Mucosa of gallbladder (tissue), 1 donor: ENCODE results near the gene KRT85. TPM values are rescaled to one million over a fixed set of nuclear protein-coding genes. Genes with fewer than 3 reads are reported as not detected.

Experiments used
- DNase-seq: peaks from one replicate; pipeline ENCODE4 v3.0.0-alpha.2; 2020; ENCODE audit warnings: low spot score
- total RNA-seq: library from RNA; stranded (reverse); gene quantifications from one replicate; pipeline ENCODE4 v1.2.1, GENCODE V29; 2021
- donor health status: DM: no; HTN: no; CAD: no.

KRT85 gene
- total RNA-seq, 1 donor from 2014 or later, result not detected

DNA sequence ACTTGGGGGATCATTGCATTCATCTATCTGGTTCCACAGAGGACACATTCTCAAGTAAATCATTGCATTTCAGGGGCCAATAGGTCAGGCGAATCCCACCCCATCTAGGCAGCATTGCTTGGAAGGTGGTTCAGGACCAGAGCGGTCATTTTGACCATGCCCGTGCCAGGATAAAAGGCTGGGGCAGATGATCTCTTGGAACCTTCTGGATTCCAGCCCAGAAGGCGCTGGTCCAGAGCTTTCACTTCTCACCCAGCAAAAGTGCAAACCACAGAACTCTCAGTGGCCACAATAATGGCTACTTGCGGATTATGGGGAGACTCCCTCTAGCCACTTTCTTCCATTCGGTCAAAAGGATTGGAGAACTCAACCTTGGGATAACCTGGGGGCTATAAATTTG, 595 bp upstream of the KRT85 start:
- no peak for DNase-seq

DNA sequence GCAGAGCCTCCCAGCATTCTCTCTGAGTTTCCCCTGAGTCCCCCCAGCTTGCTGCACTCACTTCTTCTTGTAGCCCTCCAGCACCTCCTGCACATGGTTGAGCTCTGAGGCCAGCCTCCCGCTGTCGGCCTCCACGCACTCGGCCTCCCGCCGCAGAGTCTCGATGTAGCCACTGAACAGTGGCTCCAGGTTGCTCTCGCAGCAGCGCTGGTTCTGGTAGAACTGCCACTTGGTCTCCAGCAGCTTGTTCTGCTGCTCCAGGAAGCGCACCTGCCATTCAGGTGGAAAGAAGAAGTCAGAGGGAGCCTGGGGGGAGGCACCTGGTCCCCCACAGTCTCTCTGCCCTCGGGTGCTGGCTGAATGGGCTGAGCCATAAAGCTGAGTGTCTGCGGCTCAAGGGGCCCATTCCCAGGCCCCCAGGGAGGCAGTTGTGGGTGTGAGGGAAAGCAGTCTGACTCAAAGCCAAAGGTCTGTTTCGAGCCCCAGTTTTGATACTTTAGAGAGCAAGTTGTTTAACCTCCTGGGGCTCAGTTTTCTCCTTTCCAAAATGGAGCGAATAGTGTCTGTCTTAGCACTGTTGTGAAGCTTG, 2.3 kb downstream of the KRT85 start:
- no peak for DNase-seq

GRCh38 chr12:52364061-52364460, 3.2 kb downstream of the KRT85 start:
- no peak for DNase-seq

DNA sequence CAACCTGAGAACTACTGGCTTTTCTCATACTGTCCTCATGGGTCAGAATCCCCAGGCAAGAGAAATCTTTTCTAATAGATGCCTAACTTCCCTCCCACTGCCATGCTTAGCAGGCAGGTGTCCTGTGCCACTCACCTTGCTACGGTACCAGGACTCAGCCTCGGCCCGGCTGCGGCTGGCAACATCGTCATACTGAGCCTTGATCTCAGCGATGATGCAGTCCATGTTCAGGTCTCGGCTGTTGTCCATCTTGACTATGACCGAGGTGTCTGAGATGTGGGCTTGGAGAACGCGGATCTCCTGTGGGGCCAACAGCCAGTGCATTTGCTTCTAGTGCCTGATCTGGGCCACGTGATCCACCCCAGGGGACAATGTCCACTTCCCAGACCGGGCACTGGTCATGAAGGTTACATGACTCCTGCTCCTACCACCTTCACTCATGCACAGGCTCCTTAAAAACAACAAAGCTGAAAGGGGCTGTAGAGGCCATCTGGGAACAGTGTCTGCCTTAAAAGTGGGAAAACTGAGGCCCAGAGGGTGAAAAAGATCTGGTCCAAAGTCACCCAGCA, 4.1 kb downstream of the KRT85 start:
- DNase-seq, result no peak

DNA sequence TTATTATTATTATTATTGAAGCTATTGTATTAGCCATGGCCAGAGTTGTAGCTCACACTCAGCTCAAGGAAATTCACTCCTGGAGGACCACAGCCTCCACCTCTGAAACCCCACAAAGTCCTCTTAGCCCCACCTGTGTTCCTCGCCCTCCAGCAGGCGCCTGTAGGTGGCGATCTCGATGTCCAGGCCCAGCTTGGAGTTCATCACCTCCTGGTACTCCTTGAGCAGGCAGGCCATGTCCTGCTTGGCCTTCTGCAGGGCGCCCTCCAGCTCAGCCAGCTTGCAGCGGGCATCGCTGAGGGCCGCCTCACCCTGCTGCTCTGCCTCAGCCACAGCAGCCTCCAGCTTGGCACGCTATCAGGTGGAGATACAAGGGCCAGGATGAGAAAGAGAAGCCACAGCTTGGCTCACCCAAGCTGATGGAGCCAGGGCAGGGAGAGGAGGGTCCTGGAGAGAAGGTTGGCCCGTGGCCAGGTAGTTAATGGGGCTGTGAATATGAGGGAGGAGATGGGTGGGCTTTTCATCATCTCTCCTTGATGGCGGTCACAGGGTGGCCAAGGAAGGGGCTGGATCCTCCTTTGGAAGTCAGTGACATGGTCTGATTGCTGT, 5.1 kb downstream of the KRT85 start:
- no peak for DNase-seq

DNA sequence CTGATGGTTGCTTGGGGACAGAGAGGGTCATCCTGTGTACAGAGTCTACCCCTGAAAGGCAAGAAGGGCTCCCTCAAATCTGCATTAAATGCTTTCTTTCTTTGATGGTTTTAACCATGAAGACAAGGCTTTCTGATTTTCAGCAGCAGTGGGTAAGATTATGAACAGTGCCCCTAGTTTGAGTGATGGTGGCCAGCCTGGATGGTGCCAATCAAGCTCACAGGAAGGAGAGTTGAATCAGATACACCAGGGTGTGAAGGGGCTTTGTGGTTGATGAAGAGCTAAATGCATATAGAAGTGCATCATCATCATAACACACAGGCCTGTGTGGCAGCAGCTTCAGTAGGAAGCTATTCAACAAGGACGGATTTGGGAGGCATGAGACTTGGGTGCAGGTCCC, 5.7 kb downstream of the KRT85 start:
- DNase-seq, result no peak

GRCh38 chr12:52360663-52361271, 6.5 kb downstream of the KRT85 start:
- peak; percentile 28 for DNase-seq

DNA sequence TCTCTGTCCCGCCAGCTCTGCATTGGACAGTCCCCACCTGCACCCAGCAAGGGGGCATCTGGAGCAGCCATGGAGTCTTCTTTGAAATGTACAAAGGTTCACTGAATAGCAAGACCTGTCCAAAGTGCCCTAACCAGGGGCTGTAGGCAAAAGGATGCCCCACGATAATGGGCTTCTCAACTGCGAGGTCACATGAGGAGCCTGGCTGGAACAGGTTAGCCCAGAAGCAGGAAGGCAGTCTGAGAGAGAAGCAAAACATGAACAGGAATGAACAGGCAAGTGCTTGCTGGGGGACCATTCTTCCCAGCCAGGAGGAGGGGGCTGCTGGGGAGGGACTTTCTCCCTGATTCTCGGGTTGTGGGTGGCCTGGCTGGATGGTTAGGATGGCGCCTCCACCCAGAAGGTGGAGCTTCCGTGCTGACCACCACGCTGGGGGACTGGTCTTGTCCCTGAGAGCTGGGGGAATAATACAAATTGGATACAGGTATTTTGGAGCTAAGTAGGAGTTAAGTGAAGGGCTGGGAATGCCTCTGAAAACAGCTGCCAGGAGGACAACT, 7.1 kb downstream of the KRT85 start:
- no peak for DNase-seq

- no peak for DNase-seq
These were observed 7.6 kb downstream of the KRT85 start for GRCh38 chr12:52359621-52360061.

DNA sequence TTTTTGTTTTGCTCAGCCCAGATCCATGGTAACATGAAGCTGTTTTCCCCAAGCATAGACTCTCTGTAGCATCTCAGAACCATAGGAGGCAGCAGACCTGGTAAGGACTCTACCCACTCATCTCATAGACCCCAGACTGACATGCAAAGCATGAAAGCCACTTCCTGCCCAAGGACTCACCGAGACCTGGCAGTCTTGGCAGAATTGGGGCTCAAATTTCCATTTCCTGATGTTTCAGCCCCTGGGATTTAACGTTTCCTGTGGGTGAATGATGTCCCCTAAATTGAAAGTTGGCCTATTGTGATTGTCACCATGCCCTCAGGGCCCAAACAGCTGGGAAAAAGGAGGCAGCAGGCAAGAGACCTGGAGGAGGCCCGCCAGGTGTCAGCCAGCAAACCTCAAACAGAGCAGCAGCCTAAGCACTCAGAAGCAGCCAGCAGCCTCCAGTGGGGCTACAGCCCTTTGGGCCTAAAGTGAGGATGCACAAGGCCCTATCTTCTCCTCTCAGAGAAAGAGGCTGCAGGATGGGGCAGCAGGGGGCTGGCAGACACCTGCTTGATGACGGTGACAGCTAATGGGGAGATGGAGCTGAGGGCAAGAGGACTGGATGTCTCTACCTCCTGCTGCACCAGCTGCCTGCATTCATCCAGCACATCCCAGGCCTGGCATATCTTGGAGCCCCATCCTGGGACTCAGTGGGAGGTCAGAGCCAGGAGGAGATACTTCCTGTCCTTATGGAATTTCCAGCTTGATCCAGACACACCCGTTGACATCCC, 8.5 kb downstream of the KRT85 start:
- DNase-seq, result no peak

GRCh38 chr12:52356762-52357580, 10.3 kb downstream of the KRT85 start:
- DNase-seq, result no peak

DNA sequence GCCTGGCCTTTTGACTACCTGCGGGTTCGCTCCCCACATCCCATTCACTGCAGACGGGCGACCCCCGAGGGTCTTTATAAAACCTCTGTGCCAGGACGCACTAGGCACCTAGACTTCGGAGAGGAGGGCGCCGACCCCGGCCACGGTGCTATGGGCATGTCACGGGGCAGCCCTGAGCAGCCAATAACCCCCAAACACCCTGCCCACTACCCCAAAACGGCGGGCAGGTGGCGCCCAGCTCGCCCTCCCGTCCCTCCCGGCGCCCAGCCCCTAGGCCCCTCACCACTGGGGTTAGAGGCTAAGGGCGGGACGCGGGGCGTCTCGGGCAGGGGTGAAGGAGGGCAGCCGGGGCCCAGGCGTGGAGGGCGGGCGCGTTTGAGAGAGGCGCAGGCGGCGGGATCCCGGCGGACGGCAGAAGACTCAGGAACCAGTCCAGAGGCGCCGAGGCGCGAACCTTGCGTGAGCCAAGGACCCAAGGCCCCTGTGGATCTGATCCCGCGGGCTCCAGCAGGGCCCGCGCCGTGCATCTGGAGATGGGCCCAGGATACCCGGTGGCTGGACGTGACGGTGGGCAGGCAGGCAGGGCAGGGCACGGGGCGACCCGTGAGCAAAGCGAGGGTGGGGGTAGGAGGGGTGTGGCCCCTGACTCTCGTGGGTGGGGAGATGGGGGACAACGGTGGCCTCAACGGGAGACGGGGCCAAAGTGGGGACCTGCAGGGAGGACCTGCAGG, 11.1 kb downstream of the KRT85 start:
- no peak for DNase-seq

DNA sequence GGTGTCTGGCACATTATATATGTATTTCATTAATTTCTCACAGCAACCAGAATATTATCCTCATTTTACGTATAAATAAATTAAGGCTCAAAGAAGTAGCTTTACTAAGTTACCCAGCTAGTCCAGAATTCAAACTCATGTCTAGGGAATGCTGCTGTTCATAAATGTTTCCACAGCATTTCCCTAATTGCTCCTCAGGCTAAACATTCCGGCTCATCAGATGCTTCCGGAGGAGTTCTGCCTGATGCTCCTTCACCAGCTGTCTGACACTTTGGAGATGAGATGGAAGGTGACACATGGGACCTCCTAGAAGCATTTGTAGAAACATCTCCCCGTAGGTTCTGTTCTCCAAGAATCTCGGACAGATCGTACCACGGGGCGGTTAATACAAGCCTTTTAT, 12.1 kb downstream of the KRT85 start:
- no peak for DNase-seq

DNA sequence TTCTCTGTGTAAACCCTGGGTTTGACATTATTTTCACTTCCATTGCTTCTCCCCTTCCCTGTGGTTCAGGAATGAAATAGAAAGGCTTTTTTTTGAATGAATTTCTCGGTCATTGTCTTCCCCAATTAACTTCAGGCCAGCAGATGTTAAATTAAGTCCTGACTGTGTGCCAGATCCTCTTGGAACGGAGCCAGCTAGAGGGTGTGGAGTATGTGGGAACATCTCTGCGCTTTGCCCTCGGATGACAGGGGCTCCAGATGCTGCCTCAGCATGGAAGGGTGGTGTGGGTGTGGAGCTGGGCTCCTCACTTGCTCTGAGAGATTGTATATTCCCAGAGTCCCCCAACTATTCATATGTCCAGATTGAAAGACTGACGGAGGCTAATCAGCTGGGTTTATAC, 13.1 kb downstream of the KRT85 start:
- DNase-seq, result no peak

DNA sequence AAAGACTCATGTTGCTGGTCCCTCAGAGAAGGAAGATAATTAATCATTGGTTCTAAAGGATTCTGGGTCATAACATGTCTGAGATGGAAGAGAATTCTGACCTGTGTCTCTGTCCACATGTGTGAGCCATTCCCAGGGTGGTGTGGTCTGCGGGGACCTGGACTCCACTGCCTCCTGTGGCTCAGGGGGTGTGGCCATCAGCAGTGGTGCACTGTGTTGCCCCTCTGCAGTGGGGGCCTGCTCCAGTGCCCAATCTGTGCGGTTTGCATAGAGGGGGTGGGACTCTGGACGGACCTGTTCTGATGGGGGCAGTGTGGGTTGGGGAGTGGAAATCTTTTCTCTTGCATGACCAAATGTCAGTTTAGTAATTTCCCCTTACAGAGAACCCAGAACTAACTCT, 13.5 kb downstream of the KRT85 start:
- DNase-seq, result no peak

- DNase-seq, result no peak
These were observed 14.3 kb downstream of the KRT85 start for GRCh38 chr12:52352951-52353350.

DNA sequence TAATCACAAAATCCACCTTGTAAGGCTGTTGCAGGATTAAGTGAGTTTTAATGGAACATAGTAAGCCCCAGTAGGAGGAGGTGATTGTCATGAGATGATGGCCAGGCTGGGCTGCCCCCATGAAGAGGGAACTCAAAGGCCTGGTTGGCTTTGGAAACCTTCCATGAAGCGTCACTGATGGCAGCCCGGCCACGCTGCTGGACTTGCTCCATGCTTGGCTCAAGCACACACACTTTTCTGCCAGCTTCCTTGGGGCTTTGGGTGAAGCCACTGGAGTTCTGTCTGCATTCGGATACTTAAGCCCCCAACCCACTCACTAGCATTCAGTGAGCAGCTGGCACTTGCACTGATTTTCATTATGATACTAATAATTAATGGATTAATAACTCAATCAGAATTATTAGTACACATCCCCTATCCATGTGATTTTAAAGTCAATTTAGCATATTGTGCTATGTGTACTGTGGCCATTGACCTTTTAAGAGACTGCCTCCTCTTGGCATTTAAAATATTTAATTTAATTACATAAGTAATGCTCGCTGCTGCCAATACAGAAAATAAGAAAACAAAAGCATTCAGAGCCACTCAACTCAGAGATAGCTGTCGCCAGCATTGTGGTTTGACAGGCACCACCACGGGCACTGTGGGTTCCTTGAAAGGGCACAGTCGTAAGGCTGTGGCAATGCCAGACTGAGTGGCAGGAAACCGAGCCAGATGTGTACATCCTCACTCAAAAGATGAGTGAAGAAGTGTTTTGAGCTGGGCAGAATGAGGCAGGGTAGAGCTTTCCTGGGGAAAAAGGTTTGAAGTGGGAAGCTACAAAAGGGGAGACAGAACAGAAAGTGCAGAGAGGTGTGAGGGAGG, 15.9 kb downstream of the KRT85 start:
- DNase-seq, result peak; percentile 33

DNA sequence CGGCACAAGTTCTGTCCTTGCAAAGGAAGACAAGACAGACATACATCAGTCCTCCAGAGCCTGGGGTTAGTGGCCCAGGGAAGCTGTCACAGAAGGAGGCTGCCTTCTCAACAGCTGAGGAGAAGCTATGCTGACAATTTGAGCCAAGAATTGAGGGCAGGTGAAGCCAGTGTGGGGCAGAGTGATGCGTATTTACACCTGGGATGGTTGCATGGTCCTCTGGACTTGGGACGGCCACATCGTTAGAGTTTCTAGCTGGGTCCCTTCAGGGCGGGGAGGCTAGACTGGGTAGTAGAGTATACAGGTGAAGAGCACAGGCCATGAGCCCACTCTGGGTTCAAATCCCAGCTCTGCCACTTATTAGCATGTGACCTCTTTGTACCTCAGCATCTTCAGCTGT, 16.5 kb downstream of the KRT85 start:
- no peak for DNase-seq

DNA sequence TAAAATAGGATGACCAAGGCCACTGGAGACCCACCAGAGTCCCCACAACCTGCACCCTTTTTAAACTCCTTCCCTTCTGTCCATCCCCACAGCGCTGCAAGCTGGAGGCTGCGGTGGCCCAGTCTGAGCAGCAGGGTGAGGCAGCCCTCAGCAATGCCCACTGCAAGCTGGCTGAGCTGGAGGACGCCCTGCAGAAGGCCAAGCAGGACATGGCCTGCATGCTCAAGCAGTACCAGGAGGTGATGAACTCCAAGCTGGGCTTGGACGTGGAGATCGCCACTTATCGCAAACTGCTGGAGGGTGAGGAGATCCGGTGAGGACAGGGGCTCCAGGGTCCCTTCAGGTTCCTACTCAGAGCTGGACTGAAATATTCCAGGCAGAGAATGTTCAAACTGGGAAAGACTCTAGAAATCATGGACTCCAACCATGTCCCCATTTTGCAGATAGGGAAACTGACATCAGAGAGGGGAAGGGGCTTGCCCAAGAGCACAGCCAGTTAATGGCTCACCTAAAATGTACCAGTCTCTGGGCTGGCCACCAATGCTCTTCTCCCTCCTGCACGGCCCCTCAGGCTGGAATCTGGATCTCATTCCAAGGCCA, 17.2 kb downstream of the KRT85 start:
- DNase-seq, result no peak
